ENCODE results near the gene CDH3. TPM values are rescaled to one million over a fixed set of nuclear protein-coding genes. Genes with fewer than 3 reads are reported as not detected.

The CDH3 gene
- total RNA-seq, 4 donors from 2014 or later: 36.8 to 192 (median 95.0) TPM

DNA sequence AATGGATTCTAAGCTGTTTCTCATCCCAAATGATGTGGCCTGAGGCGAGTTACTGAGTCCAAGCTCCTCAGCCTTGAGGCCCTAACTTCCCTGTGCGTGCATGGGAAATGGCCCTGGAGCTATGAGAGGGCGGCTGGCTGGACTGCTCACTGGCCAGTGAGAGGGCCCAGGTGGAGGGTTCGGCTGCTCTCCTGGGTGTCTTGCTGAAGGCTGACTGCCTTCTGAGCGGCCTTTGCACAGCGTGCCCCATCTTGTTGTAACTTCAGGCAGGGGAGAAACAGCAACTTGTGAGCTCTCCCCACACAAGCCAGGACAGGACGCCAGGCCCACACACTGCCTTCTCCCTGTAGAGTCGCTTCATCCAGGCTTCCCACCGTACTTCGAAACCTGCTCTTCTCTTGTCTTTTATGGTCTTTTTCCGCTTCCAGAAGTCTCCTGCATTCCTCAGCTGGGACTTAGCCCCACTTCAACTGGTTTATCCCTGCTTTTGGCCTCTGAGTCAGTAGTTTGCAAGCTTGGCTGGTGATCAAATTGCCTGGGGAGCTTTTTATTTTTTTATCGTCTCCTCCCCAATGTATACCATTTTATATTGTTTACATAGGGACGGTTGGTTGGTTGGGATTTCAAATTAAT is 13.3 kb downstream of the CDH3 start:
- Histone ChIP-seq H3K4me1 (peaks cover 0 to 55% (median 18%) of the 10 kb centered on the region in 3 donors), H3K4me3 (no peak overlapping the region), H3K27ac (peak overlapping the region; percentile 45 to 76 (median 70)), H3K27me3 (peaks cover 0 to 18% (median 0%) of the 10 kb centered on the region in 4 donors), H3K36me3 (no peaks in the 10 kb centered on the region), H3K9me3 (no peaks in the 10 kb centered on the region)
- TF ChIP-seq CTCF (IDR thresholded peaks at IDR 0.05) (no peak), POLR2A (IDR thresholded peaks at IDR 0.05) (no peak)
- WGBS, 2 donors: 25 to 40% methylated on average over 10 to 12 of the region's 13 CpGs
- DNase-seq: no peak
- intact Hi-C loops (cut with DNase I): no loop called here

DNA sequence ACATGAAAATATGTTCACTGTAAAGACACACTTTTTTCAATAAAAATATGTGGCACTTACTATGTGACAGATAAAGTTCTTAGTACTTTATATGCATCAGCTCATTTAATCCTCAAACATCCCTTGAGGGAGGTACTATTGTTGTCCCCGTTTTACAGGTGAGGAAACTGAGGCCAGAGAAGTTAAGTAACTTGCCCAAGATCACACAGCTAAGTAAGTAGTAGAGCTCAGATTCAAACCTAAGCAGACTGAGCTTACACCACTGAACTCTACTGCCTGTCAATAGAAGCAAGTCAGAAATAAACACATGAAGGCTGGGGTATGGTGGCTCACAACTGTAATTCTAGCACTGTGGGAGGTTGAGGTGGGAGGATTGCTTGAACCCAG is 13.9 kb downstream of the CDH3 start:
- Histone ChIP-seq H3K36me3 (no peaks in the 10 kb centered on the region), H3K9me3 (no peaks in the 10 kb centered on the region), H3K4me1 (peaks cover 0 to 55% (median 18%) of the 10 kb centered on the region in 3 donors), H3K27ac (peak overlapping the region; percentile 13 to 76 (median 62)), H3K27me3 (peaks cover 0 to 18% (median 0%) of the 10 kb centered on the region in 4 donors), H3K4me3 (no peak overlapping the region)
- WGBS, 2 donors: 37 to 42% methylated on average over 1 of the region's 1 CpG
- DNase-seq: no peak
- intact Hi-C loops (cut with DNase I): no loop called here
- TF ChIP-seq POLR2A (IDR thresholded peaks at IDR 0.05) (no peak), CTCF (IDR thresholded peaks at IDR 0.05) (no peak)

DNA sequence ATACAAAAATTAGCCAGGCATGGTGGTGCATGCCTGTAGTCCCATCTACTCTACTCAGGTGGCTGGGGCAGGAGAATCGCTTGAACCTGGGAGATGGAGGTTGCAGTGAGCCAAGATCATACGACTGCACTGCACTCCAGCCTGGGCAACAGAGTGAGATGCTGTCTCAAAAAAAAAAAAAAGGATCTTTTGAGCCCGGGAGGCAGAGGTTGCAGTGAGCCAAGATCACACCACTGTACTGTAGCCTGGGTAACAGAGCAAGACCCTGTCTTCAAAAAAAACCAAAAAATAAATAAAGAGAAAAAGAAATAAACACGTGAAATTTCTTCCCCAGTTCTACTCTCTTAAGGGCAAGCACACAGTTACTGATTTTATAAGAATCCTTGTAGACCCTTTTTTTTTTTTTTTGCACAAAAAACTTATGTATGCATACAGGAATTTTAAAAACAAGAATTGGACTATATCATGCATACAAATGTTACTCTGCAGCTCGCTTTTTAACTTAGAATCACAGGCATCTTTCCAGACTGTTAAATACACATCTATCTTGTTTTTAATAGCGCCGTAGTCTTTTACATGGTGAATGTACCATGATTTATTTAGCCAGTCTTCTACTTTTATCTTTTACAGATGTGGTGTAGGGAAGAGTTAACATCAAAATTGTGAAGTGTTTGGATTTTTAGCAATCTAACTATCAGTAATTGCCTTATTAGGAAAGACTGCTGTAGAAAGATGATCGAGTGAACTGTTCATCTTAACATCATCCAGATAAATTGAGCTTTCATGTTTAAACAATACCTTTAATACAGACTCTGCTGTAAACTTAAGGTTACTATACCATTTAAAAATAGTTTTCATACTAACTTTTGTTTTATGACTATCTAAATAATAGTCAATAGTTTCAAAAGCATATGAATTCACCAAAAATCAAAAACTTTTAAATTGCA is 14.6 kb downstream of the CDH3 start:
- Histone ChIP-seq H3K4me3 (no peak overlapping the region), H3K36me3 (no peaks in the 10 kb centered on the region), H3K9me3 (no peaks in the 10 kb centered on the region), H3K27ac (peak overlapping the region in 3 of 4 donors; percentile 13 to 64 (median 60)), H3K27me3 (peaks cover 0 to 18% (median 0%) of the 10 kb centered on the region in 4 donors), H3K4me1 (peaks cover 0 to 57% (median 18%) of the 10 kb centered on the region in 3 donors)
- TF ChIP-seq CTCF (IDR thresholded peaks at IDR 0.05) (no peak), POLR2A (IDR thresholded peaks at IDR 0.05) (no peak)
- DNase-seq: no peak
- intact Hi-C loops (cut with DNase I): no loop called here
- WGBS, 2 donors: 15 to 29% methylated on average over 7 to 8 of the region's 8 CpGs

GRCh38 chr16:68660359-68660795 is 15.3 kb downstream of the CDH3 start:
- intact Hi-C loops (cut with DNase I): no loop called here
- H3K4me3 ChIP-seq: no peak overlapping the region
- peaks cover 0 to 15% (median 0%) of the 10 kb centered on the region in 4 donors for H3K27me3 ChIP-seq
- WGBS, 2 donors: 34 to 52% methylated on average over 6 of the region's 6 CpGs
- no peaks in the 10 kb centered on the region for H3K9me3 ChIP-seq
- DNase-seq: no peak
- no peak overlapping the region for H3K27ac ChIP-seq
- no peak for TF ChIP-seq CTCF (IDR thresholded peaks at IDR 0.05)
- no peak for TF ChIP-seq POLR2A (IDR thresholded peaks at IDR 0.05)
- no peaks in the 10 kb centered on the region for H3K36me3 ChIP-seq
- peaks cover 0 to 64% (median 22%) of the 10 kb centered on the region in 3 donors for H3K4me1 ChIP-seq

GRCh38 chr16:68662035-68662434 is 16.9 kb downstream of the CDH3 start:
- no peak overlapping the region for H3K4me3 ChIP-seq
- intact Hi-C loops (cut with DNase I): no loop called here
- 89 to 92% methylated on average over 1 of the region's 1 CpG for WGBS, 2 donors

More at GRCh38 chr16:68662035-68662434, 16.9 kb downstream of the CDH3 start:
- Histone ChIP-seq H3K36me3 (no peaks in the 10 kb centered on the region), H3K27ac (no peak overlapping the region), H3K27me3 (peaks cover 0 to 14% (median 0%) of the 10 kb centered on the region in 4 donors), H3K9me3 (no peaks in the 10 kb centered on the region), H3K4me1 (peaks cover 0 to 65% (median 26%) of the 10 kb centered on the region in 3 donors)
- TF ChIP-seq POLR2A (IDR thresholded peaks at IDR 0.05) (no peak), CTCF (IDR thresholded peaks at IDR 0.05) (no peak)
- DNase-seq: no peak

All from esophagus squamous epithelium (tissue), 5 donors.